COLO668 (cell line): ENCODE measurements around the gene KLHL20.

ENCODE experiments used
- DNase-seq: peaks from one replicate; lab custom pipeline; 2025; ENCODE audit not compliant: unreplicated experiment; lab: John Stamatoyannopoulos, UW

KLHL20 gene

DNA sequence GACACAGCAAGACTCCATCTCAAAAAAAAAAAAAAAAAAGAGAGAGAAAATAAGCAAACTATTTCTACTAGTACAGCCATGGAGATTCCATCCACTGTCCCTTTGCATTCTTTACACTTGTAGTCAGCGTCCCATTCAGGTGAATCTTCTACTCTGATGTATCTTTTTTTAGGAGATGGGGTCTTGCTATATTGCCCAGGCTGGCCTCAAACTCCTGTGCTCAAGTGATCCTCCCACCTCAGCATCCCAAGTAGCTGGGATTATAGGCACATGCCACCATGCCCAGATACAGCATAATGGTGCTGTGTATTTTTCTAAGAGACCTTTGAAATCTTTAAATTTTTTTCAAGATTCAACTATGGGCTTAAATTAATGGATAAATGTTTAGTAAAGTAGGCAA, 118.0 kb downstream of the KLHL20 start:
- DNase-seq: no peak
